Trophoblast cell (in vitro differentiated cells and primary cell): ENCODE data around the gene SYNE2.

Source experiments
- DNase-seq, 2 donors: peaks; one replicate each; pipeline ENCODE4 v3.0.0-alpha.2; 2016
- H2AFZ ChIP-seq: 2 replicates; pipeline ENCODE4 v1.6.1; 2013; ENCODE audit warnings: low read length, moderate library complexity, mild to moderate bottlenecking; ENCODE audit not compliant: insufficient read depth, poor library complexity
- H2AK5ac ChIP-seq: 2 replicates; pipeline ENCODE4 v1.6.1; 2013; ENCODE audit warnings: mild to moderate bottlenecking, low read length
- H2BK120ac ChIP-seq: 2 replicates; pipeline ENCODE4 v1.6.1; 2013; ENCODE audit warnings: low read length, mild to moderate bottlenecking, moderate library complexity; ENCODE audit not compliant: insufficient read depth, poor library complexity
- H2BK12ac ChIP-seq: 2 replicates; pipeline ENCODE4 v1.6.1; 2013; ENCODE audit warnings: mild to moderate bottlenecking, low read length, moderate library complexity
- H2BK5ac ChIP-seq: 2 replicates; pipeline ENCODE4 v1.6.1; 2013; ENCODE audit warnings: low read length, low read depth, moderate library complexity, mild to moderate bottlenecking; ENCODE audit not compliant: poor library complexity
- H3K14ac ChIP-seq: 2 replicates; pipeline ENCODE4 v1.6.1; 2013; ENCODE audit warnings: mild to moderate bottlenecking, low read length
- H3K18ac ChIP-seq: 2 replicates; pipeline ENCODE4 v1.6.1; 2013; ENCODE audit warnings: mild to moderate bottlenecking, low read length
- H3K23ac ChIP-seq: 2 replicates; pipeline ENCODE4 v1.6.1; 2013; ENCODE audit warnings: low read length
- H3K27ac ChIP-seq: 2 replicates; pipeline ENCODE4 v1.5.1; 2013; ENCODE audit warnings: low read depth, mild to moderate bottlenecking, inconsistent platforms, low read length, moderate library complexity
- H3K27me3 ChIP-seq: 2 replicates; pipeline ENCODE4 v1.6.1; 2013; ENCODE audit warnings: inconsistent platforms, mild to moderate bottlenecking, low read length, moderate library complexity; ENCODE audit not compliant: insufficient read depth
- H3K36me3 ChIP-seq, 2 experiments: 1 replicate in 1 of 2; 2 replicates in 1 of 2; pipeline ENCODE4 v1.6.1; 2013; ENCODE audit warnings: low read length in 2 of 2, mild to moderate bottlenecking in 2 of 2, moderate library complexity in 1 of 2; ENCODE audit not compliant: insufficient read depth in 2 of 2, control insufficient read depth in 1 of 2
- H3K4ac ChIP-seq: 2 replicates; pipeline ENCODE4 v1.6.1; 2013; ENCODE audit warnings: low read depth, mild to moderate bottlenecking, low read length, moderate library complexity
- H3K4me1 ChIP-seq, 2 experiments: 1 replicate in 1 of 2; 2 replicates in 1 of 2; pipeline ENCODE4 v1.6.1; 2013; ENCODE audit warnings: low read length in 2 of 2, mild to moderate bottlenecking in 2 of 2, moderate library complexity in 1 of 2; ENCODE audit not compliant: insufficient read depth in 2 of 2, control insufficient read depth in 1 of 2
- H3K4me2 ChIP-seq: 2 replicates; pipeline ENCODE4 v1.6.1; 2013; ENCODE audit warnings: inconsistent platforms, mild to moderate bottlenecking, low read length, moderate library complexity
- H3K4me3 ChIP-seq: 2 replicates; pipeline ENCODE4 v1.5.1; 2013; ENCODE audit warnings: mild to moderate bottlenecking, low read depth, low read length, inconsistent platforms
- H3K79me1 ChIP-seq: one replicate; pipeline ENCODE4 v1.6.1; 2013; ENCODE audit warnings: low read length
- H3K79me2 ChIP-seq: 2 replicates; pipeline ENCODE4 v1.6.1; 2013; ENCODE audit warnings: low read length, mild to moderate bottlenecking; ENCODE audit not compliant: control insufficient read depth, insufficient read depth, poor library complexity
- H3K9ac ChIP-seq: 2 replicates; pipeline ENCODE4 v1.6.1; 2013; ENCODE audit warnings: mild to moderate bottlenecking, low read length
- H3K9me3 ChIP-seq: 2 replicates; pipeline ENCODE4 v1.6.1; 2013; ENCODE audit warnings: low read depth, mild to moderate bottlenecking, control low read depth, inconsistent platforms, low read length; ENCODE audit not compliant: insufficient read depth
- H4K12ac ChIP-seq: 2 replicates; pipeline ENCODE4 v1.6.1; 2013; ENCODE audit warnings: low read depth, mild to moderate bottlenecking, low read length, moderate library complexity
- H4K8ac ChIP-seq: 2 replicates; pipeline ENCODE4 v1.6.1; 2013; ENCODE audit warnings: low read depth, mild to moderate bottlenecking, low read length, moderate library complexity
- H4K91ac ChIP-seq: one replicate; pipeline ENCODE4 v1.6.1; 2013; ENCODE audit warnings: low read depth, mild to moderate bottlenecking, low read length, moderate library complexity
- WGBS: extraction: QIAGEN DNeasy Blood & Tissue Kit; methylation state at CpG from one replicate; pipeline ENCODE4 v1.1.7; 2013; ENCODE audit warnings: missing lambda C conversion rate; ENCODE audit not compliant: insufficient read length, insufficient coverage; ENCODE audit errors: extremely low coverage; 5-methylcytosine and 5-hydroxymethylcytosine counted together

SYNE2 gene

DNA sequence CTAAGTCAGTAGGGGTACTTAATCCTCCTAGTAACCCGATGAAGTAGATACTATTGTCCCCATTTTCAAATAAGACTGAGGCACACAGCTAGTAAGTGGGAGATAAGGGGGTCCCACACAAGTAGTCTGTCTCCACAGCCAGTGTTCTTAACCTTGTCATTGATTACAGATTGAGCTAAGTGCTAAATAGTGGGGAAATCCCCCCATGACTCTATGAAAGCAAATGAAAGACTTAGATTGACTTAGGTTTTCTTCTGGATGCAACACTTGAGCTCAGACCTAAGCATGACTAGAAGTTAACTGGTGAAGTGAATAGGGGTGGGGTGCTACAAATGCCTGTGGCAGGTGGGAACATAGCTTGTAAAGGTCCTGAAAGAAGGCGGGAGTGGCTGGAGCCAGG is 73.8 kb downstream of the SYNE2 start:
- Histone ChIP-seq H4K91ac (no peak overlapping the region), H3K27me3 (no peaks in the 10 kb centered on the region), H3K9me3 (no peaks in the 10 kb centered on the region), H2BK12ac (no peak overlapping the region), H3K18ac (no peak overlapping the region), H2AFZ (no peak overlapping the region), H3K79me2 (no peaks in the 10 kb centered on the region), H3K4me2 (no peak overlapping the region), H2BK120ac (no peak overlapping the region), H3K27ac (no peak overlapping the region), H2BK5ac (no peak overlapping the region), H3K4me3 (no peak overlapping the region), H3K9ac (no peak overlapping the region), H3K4me1 (no peaks in the 10 kb centered on the region), H4K8ac (no peak overlapping the region), H3K4ac (no peak overlapping the region), H2AK5ac (no peak overlapping the region), H3K79me1 (no peaks in the 10 kb centered on the region), H3K36me3 (peaks cover 0 to 1% of the 10 kb centered on the region in 2 experiments), H4K12ac (no peak overlapping the region), H3K14ac (no peak overlapping the region), H3K23ac (no peak overlapping the region)
- WGBS, result no CpG with 5 or more reads among the region's 2 CpGs
- DNase-seq, result no peak

GRCh38 chr14:63928744-63929174 is 76.0 kb downstream of the SYNE2 start:
- Histone ChIP-seq H3K9me3 (no peaks in the 10 kb centered on the region), H3K9ac (no peak overlapping the region), H3K27me3 (no peaks in the 10 kb centered on the region), H3K4me3 (no peak overlapping the region), H3K79me2 (no peaks in the 10 kb centered on the region), H2BK12ac (no peak overlapping the region), H3K27ac (no peak overlapping the region), H4K12ac (no peak overlapping the region), H3K23ac (no peak overlapping the region), H4K8ac (no peak overlapping the region), H4K91ac (no peak overlapping the region), H3K79me1 (no peaks in the 10 kb centered on the region), H2AFZ (no peak overlapping the region), H3K18ac (no peak overlapping the region), H2AK5ac (no peak overlapping the region), H2BK5ac (no peak overlapping the region), H3K4me1 (no peaks in the 10 kb centered on the region), H3K4ac (no peak overlapping the region), H2BK120ac (no peak overlapping the region), H3K14ac (no peak overlapping the region), H3K36me3 (peaks cover 0 to 1% of the 10 kb centered on the region in 2 experiments), H3K4me2 (no peak overlapping the region)
- DNase-seq, result no peak
- WGBS, result no CpG with 5 or more reads among the region's 3 CpGs

- no peaks in the 10 kb centered on the region for H3K27me3 ChIP-seq
- H2AFZ ChIP-seq, result no peak overlapping the region
- no peaks in the 10 kb centered on the region for H3K79me2 ChIP-seq
- no peak overlapping the region for H3K27ac ChIP-seq
- H3K79me1 ChIP-seq, result no peaks in the 10 kb centered on the region
- no peak overlapping the region for H3K14ac ChIP-seq
- H3K4ac ChIP-seq, result no peak overlapping the region
- peaks cover 0 to 1% of the 10 kb centered on the region in 2 experiments for H3K36me3 ChIP-seq
- no peaks in the 10 kb centered on the region for H3K4me1 ChIP-seq
- H4K91ac ChIP-seq, result no peak overlapping the region
- no peak overlapping the region for H3K9ac ChIP-seq
- H3K4me2 ChIP-seq, result no peak overlapping the region
- no peak overlapping the region for H4K12ac ChIP-seq
- no peak overlapping the region for H3K23ac ChIP-seq
- no peaks in the 10 kb centered on the region for H3K9me3 ChIP-seq
- no peak overlapping the region for H3K18ac ChIP-seq
- no peak overlapping the region for H2AK5ac ChIP-seq
- H4K8ac ChIP-seq, result no peak overlapping the region
- no peak overlapping the region for H2BK120ac ChIP-seq
- no CpG with 5 or more reads among the region's 3 CpGs for WGBS
- no peak for DNase-seq
- no peak overlapping the region for H2BK5ac ChIP-seq
- H3K4me3 ChIP-seq, result no peak overlapping the region
- H2BK12ac ChIP-seq, result no peak overlapping the region
These were observed 80.3 kb downstream of the SYNE2 start for GRCh38 chr14:63933110-63933509.

GRCh38 chr14:63933711-63934110 is 80.9 kb downstream of the SYNE2 start:
- no peak overlapping the region for H3K14ac ChIP-seq
- H3K36me3 ChIP-seq, result peaks cover 0 to 1% of the 10 kb centered on the region in 2 experiments
- H3K4me2 ChIP-seq, result no peak overlapping the region
- WGBS, result no CpG with 5 or more reads among the region's 3 CpGs
- no peak overlapping the region for H3K18ac ChIP-seq
- H3K79me1 ChIP-seq, result no peaks in the 10 kb centered on the region
- no peak overlapping the region for H4K8ac ChIP-seq
- no peak for DNase-seq
- H3K4ac ChIP-seq, result no peak overlapping the region
- H2AFZ ChIP-seq, result no peak overlapping the region
- no peak overlapping the region for H3K27ac ChIP-seq
- H3K9me3 ChIP-seq, result no peaks in the 10 kb centered on the region
- H3K4me3 ChIP-seq, result no peak overlapping the region
- H4K12ac ChIP-seq, result no peak overlapping the region
- no peak overlapping the region for H2AK5ac ChIP-seq
- no peak overlapping the region for H2BK5ac ChIP-seq
- H3K79me2 ChIP-seq, result no peaks in the 10 kb centered on the region
- H3K4me1 ChIP-seq, result no peaks in the 10 kb centered on the region
- no peak overlapping the region for H3K23ac ChIP-seq
- H2BK120ac ChIP-seq, result no peak overlapping the region
- no peak overlapping the region for H4K91ac ChIP-seq
- H3K27me3 ChIP-seq, result no peaks in the 10 kb centered on the region
- no peak overlapping the region for H3K9ac ChIP-seq
- H2BK12ac ChIP-seq, result no peak overlapping the region
